Glutamatergic neuron (in vitro differentiated cells): ENCODE measurements around the gene CYS1. TPM values are rescaled to one million over a fixed set of nuclear protein-coding genes. Genes with fewer than 3 reads are reported as not detected.

Experiments
- DNase-seq: peaks from one replicate; pipeline ENCODE4 v3.0.0; 2022
- H3K27ac Mint-ChIP-seq: one replicate; pipeline ENCODE4 v1.8.0; 2020; ENCODE audit warnings: mild to moderate bottlenecking, mixed read lengths, inconsistent platforms; ENCODE audit not compliant: unreplicated experiment
- H3K27me3 Mint-ChIP-seq: one replicate; pipeline ENCODE4 v1.8.0; 2020; ENCODE audit warnings: mild to moderate bottlenecking, moderate library complexity, mixed read lengths, inconsistent platforms; ENCODE audit not compliant: unreplicated experiment
- H3K36me3 Mint-ChIP-seq: one replicate; pipeline ENCODE4 v1.8.0; 2020; ENCODE audit warnings: mild to moderate bottlenecking, mixed read lengths, inconsistent platforms; ENCODE audit not compliant: unreplicated experiment
- H3K4me1 Mint-ChIP-seq: one replicate; pipeline ENCODE4 v1.8.0; 2020; ENCODE audit warnings: mild to moderate bottlenecking, low read depth, mixed read lengths, inconsistent platforms; ENCODE audit not compliant: unreplicated experiment
- H3K4me3 Mint-ChIP-seq: one replicate; pipeline ENCODE4 v1.8.0; 2020; ENCODE audit warnings: mild to moderate bottlenecking, mixed read lengths, inconsistent platforms; ENCODE audit not compliant: unreplicated experiment
- H3K9me3 Mint-ChIP-seq: one replicate; pipeline ENCODE4 v1.8.0; 2020; ENCODE audit warnings: mild to moderate bottlenecking, moderate library complexity, mixed read lengths, inconsistent platforms; ENCODE audit not compliant: unreplicated experiment
- total RNA-seq: library from RNA; stranded (reverse); fragmentation: NEBNext Ultra II Directional; extraction: Animal tissue kit (Norgen Biotek cat#: 25700); gene quantifications from one replicate; pipeline ENCODE4 v1.2.1, GENCODE V29; 2021; ENCODE audit not compliant: unreplicated experiment
- TF ChIP-seq, protein P1 (sequence below): fragments of 200-600 bp; sonication (generic); IDR thresholded peaks from one replicate; pipeline ENCODE4 v1.5.0; 2021; ENCODE audit not compliant: partially characterized antibody, unreplicated experiment

CYS1 gene
- total RNA-seq, 1 donor from 2014 or later, result not detected

DNA sequence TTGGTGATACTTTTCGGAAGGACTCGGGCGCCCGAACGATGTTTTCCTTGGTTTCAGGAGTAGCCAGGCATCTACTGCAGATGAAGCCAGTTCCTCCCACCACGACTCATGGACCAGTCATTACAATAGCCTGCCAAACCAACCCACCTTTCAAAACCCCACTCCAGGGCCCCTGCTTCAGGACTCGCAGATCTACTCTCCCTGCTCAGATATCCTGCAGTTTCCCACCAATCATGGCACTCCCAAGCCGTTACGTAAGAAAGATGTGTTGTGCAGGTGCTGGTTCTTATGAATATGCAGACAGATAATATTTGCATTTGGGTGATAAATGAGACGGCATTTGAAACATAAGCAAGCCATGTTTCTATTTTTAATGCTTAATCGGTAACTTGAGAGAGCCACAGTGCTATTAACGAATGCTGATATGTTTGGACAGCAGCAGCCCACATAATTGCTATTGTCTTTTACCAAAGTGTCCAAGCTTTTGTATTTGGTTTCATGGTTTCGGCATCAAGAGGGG is 3.5 kb upstream of the CYS1 start:
- Mint-ChIP-seq H3K4me3 (no peak overlapping the region), H3K27me3 (peaks cover 11% of the 10 kb centered on the region), H3K9me3 (peaks cover 3% of the 10 kb centered on the region), H3K4me1 (no peaks in the 10 kb centered on the region), H3K27ac (no peak overlapping the region), H3K36me3 (no peaks in the 10 kb centered on the region)
- TF ChIP-seq, protein P1, sequence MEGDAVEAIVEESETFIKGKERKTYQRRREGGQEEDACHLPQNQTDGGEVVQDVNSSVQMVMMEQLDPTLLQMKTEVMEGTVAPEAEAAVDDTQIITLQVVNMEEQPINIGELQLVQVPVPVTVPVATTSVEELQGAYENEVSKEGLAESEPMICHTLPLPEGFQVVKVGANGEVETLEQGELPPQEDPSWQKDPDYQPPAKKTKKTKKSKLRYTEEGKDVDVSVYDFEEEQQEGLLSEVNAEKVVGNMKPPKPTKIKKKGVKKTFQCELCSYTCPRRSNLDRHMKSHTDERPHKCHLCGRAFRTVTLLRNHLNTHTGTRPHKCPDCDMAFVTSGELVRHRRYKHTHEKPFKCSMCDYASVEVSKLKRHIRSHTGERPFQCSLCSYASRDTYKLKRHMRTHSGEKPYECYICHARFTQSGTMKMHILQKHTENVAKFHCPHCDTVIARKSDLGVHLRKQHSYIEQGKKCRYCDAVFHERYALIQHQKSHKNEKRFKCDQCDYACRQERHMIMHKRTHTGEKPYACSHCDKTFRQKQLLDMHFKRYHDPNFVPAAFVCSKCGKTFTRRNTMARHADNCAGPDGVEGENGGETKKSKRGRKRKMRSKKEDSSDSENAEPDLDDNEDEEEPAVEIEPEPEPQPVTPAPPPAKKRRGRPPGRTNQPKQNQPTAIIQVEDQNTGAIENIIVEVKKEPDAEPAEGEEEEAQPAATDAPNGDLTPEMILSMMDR, result no peak
- DNase-seq, result no peak

DNA sequence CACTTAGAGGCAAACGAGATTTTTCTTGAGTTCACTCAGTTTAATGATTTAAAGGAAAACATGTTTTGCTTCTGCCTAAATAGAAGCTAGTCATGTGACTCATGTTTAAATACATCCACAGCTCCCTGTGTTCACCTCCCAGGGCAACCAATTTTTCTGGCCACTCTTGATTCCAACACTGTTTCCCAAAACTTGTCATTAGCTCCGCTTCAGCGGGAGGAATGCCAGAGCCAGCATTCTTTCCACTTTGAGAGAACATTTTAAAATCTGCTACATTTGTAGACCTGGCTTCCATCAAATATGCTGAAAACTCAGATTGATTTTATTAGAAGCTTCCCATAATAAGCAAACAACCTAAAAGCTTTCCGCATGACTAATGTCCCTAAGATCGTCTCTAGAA is 2.8 kb upstream of the CYS1 start:
- no peaks in the 10 kb centered on the region for H3K36me3 Mint-ChIP-seq
- TF ChIP-seq, protein P1, result no peak
- no peak overlapping the region for H3K4me3 Mint-ChIP-seq
- H3K27ac Mint-ChIP-seq, result no peak overlapping the region
- no peak for DNase-seq
- H3K4me1 Mint-ChIP-seq, result no peaks in the 10 kb centered on the region
- H3K27me3 Mint-ChIP-seq, result peaks cover 14% of the 10 kb centered on the region
- H3K9me3 Mint-ChIP-seq, result peaks cover 3% of the 10 kb centered on the region

DNA sequence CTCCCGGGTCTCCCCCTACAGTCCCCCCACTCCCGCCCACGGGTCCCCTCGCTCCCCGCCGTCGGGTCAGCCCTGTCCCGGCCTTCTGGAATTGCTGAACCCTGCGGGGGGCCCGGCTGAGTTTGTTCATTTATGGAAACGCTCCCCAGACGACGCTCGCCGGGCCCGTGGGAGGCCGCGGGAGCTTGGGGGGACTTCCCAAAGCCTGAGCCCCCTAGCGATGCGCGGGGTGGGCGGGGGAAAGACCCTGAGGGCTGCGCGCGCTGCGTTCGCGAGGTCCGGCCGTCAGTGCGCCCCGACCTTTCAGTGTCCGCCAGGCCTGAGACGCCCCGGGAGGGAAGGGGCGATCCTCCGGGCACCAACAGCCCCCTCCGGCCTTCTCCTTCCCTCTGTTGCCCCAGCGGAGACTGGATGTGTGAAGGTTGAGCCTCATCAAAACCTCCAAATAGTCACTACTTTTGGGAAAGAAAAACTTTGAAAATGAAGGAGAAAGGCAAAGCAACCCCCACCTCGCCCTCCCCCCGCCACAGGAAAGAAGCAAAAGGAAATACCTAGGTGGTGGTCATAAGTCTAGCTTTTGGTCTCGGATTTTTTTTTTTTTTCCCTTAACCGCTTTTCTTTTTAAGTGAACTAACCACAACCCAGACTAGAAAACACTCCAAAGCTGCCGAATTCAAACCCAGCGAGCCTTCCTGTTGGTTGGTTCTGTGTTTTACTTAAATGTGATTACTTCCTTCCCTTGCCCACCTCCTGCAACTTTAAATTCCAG is 509 bp upstream of the CYS1 start:
- Mint-ChIP-seq H3K27me3 (peaks cover 20% of the 10 kb centered on the region), H3K9me3 (peaks cover 3% of the 10 kb centered on the region), H3K27ac (no peak overlapping the region), H3K4me3 (peak overlapping the region; percentile 57), H3K36me3 (no peaks in the 10 kb centered on the region), H3K4me1 (no peaks in the 10 kb centered on the region)
- TF ChIP-seq, protein P1, result no peak
- no peak for DNase-seq

DNA sequence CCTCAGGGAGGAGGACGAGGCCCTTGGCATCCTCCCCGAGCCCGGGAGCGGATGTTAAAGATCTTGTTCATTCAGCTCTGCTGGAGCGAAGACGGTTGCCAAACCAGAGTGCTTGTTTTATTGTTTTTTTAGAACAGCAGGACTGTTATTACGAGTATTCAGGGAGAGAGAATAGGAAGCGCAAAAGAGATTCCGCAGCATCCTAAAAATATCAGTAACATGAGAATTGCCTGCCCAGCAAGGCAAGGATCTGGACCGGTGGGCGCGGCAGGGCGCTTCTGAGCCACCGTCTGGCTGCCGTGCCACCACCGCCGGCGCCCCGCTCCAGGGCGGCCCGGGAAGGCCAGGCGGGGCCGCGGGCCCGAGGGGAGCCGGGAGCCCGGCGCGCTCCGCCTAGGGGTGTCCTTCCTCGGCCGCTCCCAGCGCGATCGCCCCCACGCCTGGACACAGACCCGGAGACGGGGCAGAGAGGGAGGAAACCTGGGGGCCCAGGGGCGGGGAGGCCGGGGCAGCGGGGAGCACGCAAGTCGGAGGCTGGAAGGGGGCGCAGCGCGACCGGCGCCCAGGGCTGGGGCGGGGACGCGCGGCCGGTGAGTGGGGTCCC is 843 bp downstream of the CYS1 start:
- Mint-ChIP-seq H3K27me3 (peaks cover 21% of the 10 kb centered on the region), H3K27ac (no peak overlapping the region), H3K4me1 (no peaks in the 10 kb centered on the region), H3K4me3 (peak overlapping the region; percentile 85), H3K9me3 (peaks cover 4% of the 10 kb centered on the region), H3K36me3 (no peaks in the 10 kb centered on the region)
- DNase-seq, result peak; percentile 40
- TF ChIP-seq, protein P1, result no peak
